Mesenteric fat pad (tissue), 1 donor: ENCODE data around the gene SPAAR. TPM values are rescaled to one million over a fixed set of nuclear protein-coding genes. Genes with fewer than 3 reads are reported as not detected.

ENCODE experiments used
- DNase-seq: peaks from one replicate; pipeline ENCODE4 v3.0.0-alpha.2; 2020; ENCODE audit warnings: low spot score
- total RNA-seq: library from RNA; stranded (reverse); fragmentation: NEBNext Ultra II Directional; extraction: Animal tissue kit (Norgen Biotek cat#: 25700); gene quantifications from one replicate; pipeline ENCODE4 v1.2.1, GENCODE V29; 2021
- donor health status: DM: yes; HTN: yes; CAD: no.

SPAAR gene
- total RNA-seq, 1 donor from 2014 or later: 25.3 TPM

DNA sequence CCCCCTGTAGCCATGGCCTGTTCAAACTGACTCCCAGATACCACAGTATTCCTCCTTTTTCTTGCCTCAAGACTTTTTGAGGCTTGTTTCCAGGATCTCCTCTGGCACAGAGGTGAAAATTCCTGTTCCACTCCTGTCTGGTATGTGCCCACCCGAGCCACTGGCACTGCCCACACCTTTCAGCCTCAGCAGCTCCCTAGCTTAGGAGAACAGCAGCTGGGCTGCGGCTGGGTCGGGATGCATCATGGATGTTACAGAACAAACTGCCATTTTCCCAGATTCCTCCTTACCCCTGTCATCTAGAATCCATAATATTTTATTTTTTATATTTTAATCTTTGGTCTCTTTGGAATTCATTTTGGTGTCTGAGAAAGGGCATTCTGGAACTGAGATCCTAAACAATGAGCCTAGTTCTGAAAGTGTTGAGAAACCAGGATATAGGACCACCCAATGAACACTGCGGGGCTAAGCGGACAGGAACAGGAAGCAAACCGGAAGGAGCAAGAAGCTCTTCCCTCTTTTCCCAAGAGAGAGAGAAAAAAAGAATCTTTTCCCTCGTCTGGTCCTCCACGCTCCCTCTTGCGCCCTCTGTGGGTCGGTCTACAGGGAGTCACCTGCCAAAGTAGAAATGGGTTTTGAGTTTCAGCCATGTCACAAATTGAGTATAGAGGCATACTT is 36.2 kb downstream of the SPAAR start:
- no peak for DNase-seq

DNA sequence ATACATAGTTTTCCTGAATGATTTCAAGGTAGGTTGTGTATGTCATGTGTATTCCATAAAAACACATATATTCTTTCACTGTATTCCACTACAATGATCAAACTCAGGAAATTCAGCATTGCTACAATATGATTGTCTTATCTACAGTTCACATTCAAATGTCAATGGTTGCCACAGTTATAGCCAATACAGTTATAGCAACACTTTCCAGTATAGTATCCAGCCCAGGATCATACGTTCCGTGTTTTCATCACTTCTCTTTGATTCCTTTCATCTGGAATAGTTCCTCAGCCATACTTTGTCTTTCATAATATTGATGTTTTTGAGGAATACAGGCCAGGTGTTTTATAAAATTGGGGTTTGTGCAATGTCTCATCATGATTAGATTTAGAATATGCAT is 39.2 kb downstream of the SPAAR start:
- no peak for DNase-seq

DNA sequence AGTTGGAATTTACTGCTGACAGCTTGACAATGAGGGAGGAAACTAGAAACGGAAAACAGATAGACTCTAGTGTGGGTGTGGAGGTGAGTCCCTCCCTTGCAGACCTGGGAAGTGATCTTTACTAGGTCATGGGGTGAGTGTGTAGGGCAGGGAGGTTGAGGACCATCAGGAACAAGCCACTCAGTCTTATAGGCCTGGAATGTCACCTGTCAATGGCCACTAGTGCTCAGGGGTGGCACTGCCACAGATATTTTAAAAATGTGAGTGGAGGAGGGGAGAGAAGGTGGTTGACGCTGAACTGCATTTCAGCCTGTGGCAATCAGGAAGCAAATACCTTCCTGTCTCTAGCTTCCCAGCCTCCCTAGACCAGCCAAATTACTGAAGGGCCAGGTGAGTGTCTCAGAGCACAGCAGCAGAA is 39.6 kb downstream of the SPAAR start:
- no peak for DNase-seq

DNA sequence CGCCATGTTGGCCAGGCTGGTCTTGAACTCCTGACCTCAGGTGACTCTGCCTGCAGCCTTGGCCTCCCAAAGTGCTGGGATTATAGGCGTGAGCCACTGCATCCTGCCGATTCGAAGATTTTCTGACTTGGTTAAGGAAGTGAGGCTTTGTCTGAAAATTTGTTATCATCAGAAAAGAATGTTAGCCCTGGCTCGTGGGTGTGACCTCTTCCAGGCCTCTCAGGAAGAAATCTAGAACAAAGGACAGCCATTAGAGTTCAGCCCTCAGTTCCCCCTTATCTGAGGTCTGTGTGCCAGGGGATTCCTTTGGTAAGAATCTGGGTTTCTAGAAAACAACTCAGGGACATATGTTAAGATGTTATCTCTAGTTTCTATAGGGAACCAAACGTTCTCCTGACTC is 42.4 kb downstream of the SPAAR start:
- DNase-seq: no peak

DNA sequence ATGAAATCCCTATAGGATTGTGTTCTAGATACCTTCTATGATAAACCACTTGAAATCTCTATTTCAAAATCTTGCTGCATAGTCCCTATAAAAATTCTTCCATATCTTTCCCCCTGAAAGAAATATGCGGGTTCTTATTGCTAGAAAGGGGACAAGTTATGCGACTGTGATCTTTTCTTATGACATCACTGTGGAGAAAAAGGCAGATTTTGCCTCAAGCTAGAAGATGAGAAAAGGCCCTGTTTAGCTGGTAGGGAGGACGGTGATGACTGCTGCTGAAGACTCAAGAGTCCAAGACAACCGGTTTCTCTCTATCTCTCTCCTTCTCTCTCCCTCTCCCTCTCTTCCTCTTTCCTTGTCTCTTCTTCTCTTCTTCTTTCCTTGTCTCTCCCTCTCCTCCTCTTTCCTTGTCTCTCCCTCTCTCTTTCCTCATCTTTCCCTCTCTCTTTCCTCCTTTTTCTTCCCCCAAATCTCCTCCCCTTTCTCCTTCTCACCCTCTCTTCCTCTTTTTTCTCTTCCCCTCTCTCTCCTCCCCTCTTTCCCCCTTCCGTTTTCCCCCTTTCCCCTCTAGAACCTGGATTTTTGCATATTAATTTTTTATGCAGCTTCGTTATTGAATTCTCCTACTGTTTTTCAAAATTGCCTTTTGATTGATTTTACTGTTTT is 43.4 kb downstream of the SPAAR start:
- DNase-seq: no peak

DNA sequence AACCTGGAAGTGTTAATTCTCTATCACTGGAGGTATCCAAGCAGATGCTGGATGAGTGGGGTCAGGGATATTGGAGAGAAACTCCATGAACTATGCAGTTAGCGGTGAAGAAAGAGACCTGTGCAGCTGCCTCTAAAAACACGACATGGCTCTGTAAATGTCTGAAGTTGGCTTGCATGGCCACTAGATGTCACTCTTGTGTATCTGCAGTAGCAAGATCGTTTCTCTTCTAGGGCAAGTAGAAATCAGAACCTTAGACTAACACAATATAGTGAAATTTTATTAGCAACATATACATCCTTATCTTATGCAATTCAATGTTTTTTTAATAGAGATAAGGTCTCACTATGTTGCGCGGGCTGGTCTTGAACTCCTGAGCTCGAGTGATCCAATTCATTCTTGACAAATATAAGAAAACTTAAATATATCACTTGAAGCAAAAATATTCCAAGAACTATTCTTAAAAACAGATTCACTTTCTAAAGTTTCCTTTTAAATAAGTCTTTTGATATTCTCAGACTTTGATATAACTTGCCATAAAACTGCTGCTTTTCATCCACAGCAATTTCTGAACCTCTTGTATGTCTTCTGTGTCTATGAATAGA is 45.8 kb downstream of the SPAAR start:
- no peak for DNase-seq

DNA sequence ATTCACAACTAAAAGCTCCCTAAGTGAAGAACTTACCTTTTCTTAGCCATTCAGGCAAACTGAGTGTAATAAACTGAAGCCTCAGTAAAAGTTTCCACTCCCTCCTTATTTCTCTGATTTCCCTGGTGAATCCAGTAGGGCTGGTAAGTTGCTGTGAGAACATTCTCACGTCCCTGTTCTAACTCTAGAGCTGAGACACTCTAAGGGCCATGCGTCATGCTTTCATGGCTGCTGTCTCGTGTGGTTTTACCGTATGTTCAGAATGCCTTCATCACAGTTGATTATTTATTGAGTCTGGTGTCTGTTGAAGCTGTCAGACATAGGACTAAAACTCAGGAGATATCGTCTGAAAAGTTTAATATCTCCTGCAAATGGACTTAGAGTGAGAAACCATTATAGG is 47.4 kb downstream of the SPAAR start:
- DNase-seq: no peak

DNA sequence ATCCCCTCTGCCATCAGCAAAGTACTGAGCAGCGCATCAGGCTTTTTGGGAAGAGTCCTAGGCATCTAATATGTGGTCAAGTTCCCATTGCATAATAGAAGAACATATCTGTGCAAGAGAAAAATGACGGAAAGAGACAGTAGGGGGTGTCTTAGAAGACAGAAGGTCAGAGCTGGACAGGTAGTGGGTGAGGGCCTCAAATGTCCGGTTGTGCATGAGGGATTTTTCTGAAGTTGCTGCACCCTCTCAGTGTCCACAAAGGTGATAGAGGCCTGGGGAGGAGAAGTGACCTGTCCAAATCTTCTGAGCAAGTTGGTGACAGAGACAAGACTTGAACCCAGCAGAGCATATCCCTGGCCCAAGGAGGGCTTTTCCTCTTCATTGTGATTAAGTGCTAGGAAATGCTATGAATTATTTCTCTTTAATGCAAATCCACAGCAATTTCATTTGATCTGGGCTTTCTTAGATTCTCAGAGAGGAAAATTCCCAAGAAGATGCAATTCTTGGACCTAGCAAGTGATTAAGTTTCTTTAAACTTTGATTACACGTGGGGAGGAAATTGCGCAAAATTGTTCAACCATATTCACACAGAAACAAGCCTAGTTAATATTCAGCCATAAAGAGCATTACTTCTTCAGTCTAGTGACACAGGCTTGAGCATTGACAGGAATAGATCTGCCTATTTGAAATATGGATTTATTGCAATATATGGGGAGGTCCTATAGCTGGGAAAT is 49.0 kb downstream of the SPAAR start, which contains the start of gene OR2S2:
OR2S2 (minus strand) TSS at position 51 of the 734 bp plus-strand sequence. CDS start 56 bp downstream, outside the sequence.
- no peak for DNase-seq

DNA sequence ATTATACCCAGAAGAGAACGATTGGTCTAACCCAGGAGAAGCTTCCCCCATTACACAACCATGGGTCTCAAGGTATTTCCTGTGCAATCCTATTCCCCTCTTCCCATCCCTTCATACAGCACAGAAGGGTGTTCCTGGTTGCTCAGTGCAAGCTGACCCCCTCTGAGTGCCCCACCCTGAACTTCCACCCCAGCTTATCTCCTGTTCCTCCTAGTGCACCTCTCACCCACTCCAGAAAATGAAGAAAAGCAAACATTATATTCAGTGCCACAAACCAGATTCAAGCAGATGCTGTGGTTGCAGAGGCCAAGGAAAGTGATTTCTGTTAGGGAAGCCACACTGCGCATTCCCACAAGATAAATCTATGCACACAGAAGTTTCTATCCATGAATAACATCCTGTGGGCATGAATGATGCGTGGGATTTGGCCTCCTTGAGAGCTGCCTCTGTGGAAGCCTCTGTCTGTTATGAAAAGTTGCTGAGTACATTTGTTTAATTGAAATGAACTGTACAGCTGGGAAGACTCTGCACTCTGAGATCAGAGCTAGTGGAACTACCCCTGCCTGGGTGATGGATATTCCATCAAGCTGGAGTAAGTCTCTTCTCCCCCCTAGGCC is 50.9 kb downstream of the SPAAR start:
- no peak for DNase-seq

Other genes with a start within 250 kb of the SPAAR start
- 0.58 TPM for gene ARHGEF39, start 244.3 kb upstream of the SPAAR start, total RNA-seq
- not detected for gene CA9, start 235.6 kb upstream of the SPAAR start, total RNA-seq
- gene TPM2, start 219.6 kb upstream of the SPAAR start, total RNA-seq: 244 TPM
- 622 TPM for gene TLN1, start 177.3 kb upstream of the SPAAR start, total RNA-seq
- 42.5 TPM for gene CREB3, start 176.8 kb upstream of the SPAAR start, total RNA-seq
- 54.5 TPM for gene GBA2, start 160.3 kb upstream of the SPAAR start, total RNA-seq
- 25.0 TPM for gene RGP1, start 160.2 kb upstream of the SPAAR start, total RNA-seq
- gene MSMP, start 155.2 kb upstream of the SPAAR start, total RNA-seq: not detected
- 23.2 TPM for gene NPR2, start 117.9 kb upstream of the SPAAR start, total RNA-seq
- gene SPAG8, start 97.2 kb upstream of the SPAAR start, total RNA-seq: 0.61 TPM
- gene HINT2, start 94.4 kb upstream of the SPAAR start, total RNA-seq: 42.7 TPM
- gene FAM221B, start 80.8 kb upstream of the SPAAR start, total RNA-seq: not detected
- gene TMEM8B, start 80.3 kb upstream of the SPAAR start, total RNA-seq: 6.7 TPM
- not detected for gene OR13J1, start 39.1 kb upstream of the SPAAR start, total RNA-seq
- 5.2 TPM for gene HRCT1, start 3.3 kb upstream of the SPAAR start, total RNA-seq
- not detected for gene OR2S2, start 48.7 kb downstream of the SPAAR start, total RNA-seq
- gene RECK, start 127.4 kb downstream of the SPAAR start, total RNA-seq: 18.5 TPM
- gene GLIPR2, start 227.2 kb downstream of the SPAAR start, total RNA-seq: 81.7 TPM